ENCODE results near the gene PXDN. TPM values are rescaled to one million over a fixed set of nuclear protein-coding genes. Genes with fewer than 3 reads are reported as not detected.

PXDN gene
- total RNA-seq, 1 experiment from 2014 or later, result 125 TPM

DNA sequence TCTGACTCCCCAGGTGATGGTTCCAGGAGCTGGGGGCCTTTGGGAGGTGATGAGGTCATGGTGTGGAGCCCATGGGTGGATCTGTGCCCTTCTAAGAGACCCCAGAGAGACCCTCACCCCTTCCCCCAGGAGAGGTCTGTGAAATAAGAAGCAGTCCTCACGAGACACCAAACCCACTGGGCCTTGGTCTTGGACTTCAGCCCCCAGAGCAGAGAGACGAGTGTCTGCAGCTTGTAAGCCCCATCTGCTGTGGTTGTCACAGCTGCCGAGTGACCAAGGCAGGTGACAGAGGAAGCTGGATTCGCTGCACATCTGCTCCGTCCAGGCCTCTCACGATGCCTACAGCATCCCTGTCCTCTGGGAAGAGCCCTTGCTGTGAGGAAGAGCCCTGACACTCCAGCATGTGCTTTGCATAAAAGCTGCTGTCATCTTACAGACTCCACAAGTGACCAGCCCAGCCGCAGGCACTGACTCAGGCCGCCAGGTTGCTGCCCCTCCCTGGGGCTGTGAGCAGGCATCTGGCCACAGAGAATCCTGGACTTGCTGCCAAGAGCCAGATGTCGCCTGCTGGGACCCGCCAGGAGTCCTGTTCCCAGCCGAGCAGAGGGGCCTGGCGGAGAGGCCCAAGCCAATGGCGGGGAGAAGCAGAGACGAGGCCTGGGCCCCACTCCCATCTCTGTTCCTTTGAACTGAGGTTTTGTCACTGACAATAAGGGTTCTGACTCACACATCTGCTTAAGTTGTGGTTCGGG, 150.8 kb downstream of the PXDN start:
- Histone ChIP-seq H3K27ac (ENCODE audit: low read length) (peak overlapping the region; percentile 89), H3F3A (ENCODE audit: low read length, unreplicated experiment) (peaks cover 4% of the 10 kb centered on the region), H3K27me3 (ENCODE audit: low read length) (no peaks in the 10 kb centered on the region), H2AFZ (ENCODE audit: low read length) (peak overlapping the region; percentile 24; the same call in 1 of the 2 replicates), H3K9me2 (replicated peaks; ENCODE audit: low read length) (no peaks in the 10 kb centered on the region), H3K4me2 (ENCODE audit: low read length) (peak overlapping the region; percentile 58), H3K36me3 (ENCODE audit: low read depth, low read length) (no peaks in the 10 kb centered on the region), H3K79me2 (ENCODE audit: low read length) (0 out of 2 replicates have a peak, but pooled peaks cover 6% of the 10 kb centered on the region), H3K9me3 (ENCODE audit: low read length) (no peaks in the 10 kb centered on the region), H3K9ac (ENCODE audit: low read length) (peak overlapping the region; percentile 47), H4K20me1 (ENCODE audit: low read length) (no peaks in the 10 kb centered on the region), H3K4me1 (ENCODE audit: insufficient read depth, low read length) (peaks cover 49% of the 10 kb centered on the region), H3K4me3 (ENCODE audit: low read length) (no peak overlapping the region)
- ChIA-PET CTCF (interaction anchor here (0.6 to 2.5 kb wide), 2 partner anchors 37 to 157 kb away, joined by 8 to 12 read pairs; no protein-coding TSS in a partner anchor), POLR2A (ENCODE audit: unreplicated experiment) (no interaction called here)
- no peak for TF ChIP-seq EZH2phosphoT487 (IDR thresholded peaks at IDR 0.05; ENCODE audit: borderline replicate concordance, low read length)
- TF ChIP-seq, protein P1, sequence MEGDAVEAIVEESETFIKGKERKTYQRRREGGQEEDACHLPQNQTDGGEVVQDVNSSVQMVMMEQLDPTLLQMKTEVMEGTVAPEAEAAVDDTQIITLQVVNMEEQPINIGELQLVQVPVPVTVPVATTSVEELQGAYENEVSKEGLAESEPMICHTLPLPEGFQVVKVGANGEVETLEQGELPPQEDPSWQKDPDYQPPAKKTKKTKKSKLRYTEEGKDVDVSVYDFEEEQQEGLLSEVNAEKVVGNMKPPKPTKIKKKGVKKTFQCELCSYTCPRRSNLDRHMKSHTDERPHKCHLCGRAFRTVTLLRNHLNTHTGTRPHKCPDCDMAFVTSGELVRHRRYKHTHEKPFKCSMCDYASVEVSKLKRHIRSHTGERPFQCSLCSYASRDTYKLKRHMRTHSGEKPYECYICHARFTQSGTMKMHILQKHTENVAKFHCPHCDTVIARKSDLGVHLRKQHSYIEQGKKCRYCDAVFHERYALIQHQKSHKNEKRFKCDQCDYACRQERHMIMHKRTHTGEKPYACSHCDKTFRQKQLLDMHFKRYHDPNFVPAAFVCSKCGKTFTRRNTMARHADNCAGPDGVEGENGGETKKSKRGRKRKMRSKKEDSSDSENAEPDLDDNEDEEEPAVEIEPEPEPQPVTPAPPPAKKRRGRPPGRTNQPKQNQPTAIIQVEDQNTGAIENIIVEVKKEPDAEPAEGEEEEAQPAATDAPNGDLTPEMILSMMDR (conservative IDR thresholded peaks at IDR 0.05; ENCODE audit: low read depth, low read length), result no peak
- TF ChIP-seq EZH2 (IDR thresholded peaks at IDR 0.05; ENCODE audit: low read length, unreplicated experiment), result no peak
- ATAC-seq (peak; percentile 65), DNase-seq (peak; percentile 92)
- intact Hi-C loops (cut with micrococcal nuclease), result loop anchor here (2.0 kb wide), 2 partner anchors 39 to 175 kb away; no protein-coding TSS in a partner anchor
- BruUV-seq (replicated peaks), result no TSS peak

DNA sequence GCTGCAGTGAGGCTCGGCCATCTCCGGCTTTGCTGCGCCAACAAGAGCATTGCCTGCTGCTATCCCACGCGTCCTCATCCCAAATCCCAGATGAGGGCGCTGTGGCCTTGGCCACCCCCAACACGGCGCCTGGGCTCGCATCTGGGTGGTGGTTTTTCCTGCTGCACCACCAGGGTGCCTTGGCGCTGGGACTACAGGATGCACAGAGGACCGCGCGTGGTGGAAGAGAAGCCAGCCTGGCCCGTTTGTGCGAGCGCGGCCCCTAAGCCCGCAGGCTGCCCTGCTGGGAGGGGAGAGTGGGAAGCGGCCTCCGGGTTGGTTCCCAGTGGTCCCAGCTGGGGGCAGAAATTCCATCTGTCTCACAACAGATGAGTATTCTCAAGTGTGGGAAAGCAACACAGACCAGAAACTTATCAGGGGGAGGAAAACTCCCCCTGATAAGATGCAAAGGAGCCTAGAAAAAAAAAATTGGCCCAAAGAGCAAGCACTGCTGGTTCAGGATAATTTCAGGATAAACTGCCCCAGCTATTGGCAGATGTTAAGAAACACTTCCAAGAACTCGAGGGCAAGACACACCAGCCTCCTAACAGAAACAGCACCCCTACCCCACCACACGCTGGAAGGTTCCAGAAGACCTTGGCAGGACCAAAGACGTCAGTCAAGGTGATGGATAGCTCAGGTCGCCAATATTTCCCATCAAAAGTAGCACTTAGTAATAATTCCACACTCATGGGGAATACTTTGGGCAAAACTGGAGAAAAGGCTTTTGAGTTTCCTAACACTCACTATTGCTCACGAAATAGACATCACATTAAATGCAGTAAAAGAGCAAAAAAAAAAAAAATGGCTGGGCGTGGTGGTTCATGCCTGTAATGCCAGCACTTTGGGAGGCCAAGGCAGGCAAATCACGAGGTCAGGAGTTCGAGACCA, 152.1 kb downstream of the PXDN start:
- peaks cover 4% of the 10 kb centered on the region for H3F3A ChIP-seq (ENCODE audit: low read length, unreplicated experiment)
- H3K27me3 ChIP-seq (ENCODE audit: low read length), result no peaks in the 10 kb centered on the region
- TF ChIP-seq EZH2 (IDR thresholded peaks at IDR 0.05; ENCODE audit: low read length, unreplicated experiment) (no peak), EZH2phosphoT487 (IDR thresholded peaks at IDR 0.05; ENCODE audit: borderline replicate concordance, low read length) (no peak)
- TF ChIP-seq, protein P1 (conservative IDR thresholded peaks at IDR 0.05; ENCODE audit: low read depth, low read length), result peak; percentile 87
- H4K20me1 ChIP-seq (ENCODE audit: low read length), result no peaks in the 10 kb centered on the region
- H3K4me3 ChIP-seq (ENCODE audit: low read length), result peak overlapping the region; percentile 60
- POLR2A ChIA-PET (ENCODE audit: unreplicated experiment), result no interaction called here
- CTCF ChIA-PET, result interaction anchor here (0.6 to 2.5 kb wide), 3 partner anchors 34 to 159 kb away, joined by 3 to 12 read pairs (median 6); no protein-coding TSS in a partner anchor
- H3K4me1 ChIP-seq (ENCODE audit: insufficient read depth, low read length), result peaks cover 53% of the 10 kb centered on the region
- 0 out of 2 replicates have a peak, but pooled peaks cover 6% of the 10 kb centered on the region for H3K79me2 ChIP-seq (ENCODE audit: low read length)
- H3K9me2 ChIP-seq (replicated peaks; ENCODE audit: low read length), result no peaks in the 10 kb centered on the region
- peak overlapping the region; percentile 66 for H2AFZ ChIP-seq (ENCODE audit: low read length)
- BruUV-seq (replicated peaks), result no TSS peak
- no peaks in the 10 kb centered on the region for H3K9me3 ChIP-seq (ENCODE audit: low read length)
- H3K9ac ChIP-seq (ENCODE audit: low read length), result peak overlapping the region; percentile 71
- H3K36me3 ChIP-seq (ENCODE audit: low read depth, low read length), result no peaks in the 10 kb centered on the region
- DNase-seq, result peak; percentile 90
- peak overlapping the region; percentile 89 for H3K27ac ChIP-seq (ENCODE audit: low read length)
- peak overlapping the region; percentile 80 for H3K4me2 ChIP-seq (ENCODE audit: low read length)
- intact Hi-C loops (cut with micrococcal nuclease), result loop anchor here (1.0 to 2.0 kb wide), 6 partner anchors 33 to 177 kb away; no protein-coding TSS in a partner anchor
- ATAC-seq, result peak; percentile 65

Data from PC-3 (cell line).